Islet precursor cell (in vitro differentiated cells): ENCODE measurements around the gene SCP2.

ENCODE experiments used
- DNase-seq: peaks from one replicate; pipeline ENCODE4 v3.0.0-alpha.2; 2018

SCP2 gene

DNA sequence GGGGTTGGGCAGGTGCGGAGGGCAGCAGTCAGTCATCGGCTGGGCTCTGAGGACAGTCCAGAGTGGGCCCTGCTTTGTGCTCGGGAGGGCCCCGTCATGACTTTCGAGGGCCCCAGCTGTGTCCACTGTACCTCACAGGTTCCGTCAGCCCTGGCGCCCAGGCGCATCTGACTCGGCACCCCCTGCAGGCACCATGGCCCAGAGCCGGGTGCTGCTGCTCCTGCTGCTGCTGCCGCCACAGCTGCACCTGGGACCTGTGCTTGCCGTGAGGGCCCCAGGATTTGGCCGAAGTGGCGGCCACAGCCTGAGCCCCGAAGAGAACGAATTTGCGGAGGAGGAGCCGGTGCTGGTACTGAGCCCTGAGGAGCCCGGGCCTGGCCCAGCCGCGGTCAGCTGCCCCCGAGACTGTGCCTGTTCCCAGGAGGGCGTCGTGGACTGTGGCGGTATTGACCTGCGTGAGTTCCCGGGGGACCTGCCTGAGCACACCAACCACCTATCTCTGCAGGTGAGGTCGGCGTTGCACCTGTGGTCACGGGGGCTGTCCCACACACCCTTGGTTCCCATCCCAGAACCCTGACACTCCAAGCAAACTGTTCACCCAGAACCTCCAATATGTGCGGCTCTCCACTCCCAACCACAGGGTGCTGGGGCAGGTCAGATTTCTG is 142.7 kb downstream of the SCP2 start:
- DNase-seq = peak; percentile 54

DNA sequence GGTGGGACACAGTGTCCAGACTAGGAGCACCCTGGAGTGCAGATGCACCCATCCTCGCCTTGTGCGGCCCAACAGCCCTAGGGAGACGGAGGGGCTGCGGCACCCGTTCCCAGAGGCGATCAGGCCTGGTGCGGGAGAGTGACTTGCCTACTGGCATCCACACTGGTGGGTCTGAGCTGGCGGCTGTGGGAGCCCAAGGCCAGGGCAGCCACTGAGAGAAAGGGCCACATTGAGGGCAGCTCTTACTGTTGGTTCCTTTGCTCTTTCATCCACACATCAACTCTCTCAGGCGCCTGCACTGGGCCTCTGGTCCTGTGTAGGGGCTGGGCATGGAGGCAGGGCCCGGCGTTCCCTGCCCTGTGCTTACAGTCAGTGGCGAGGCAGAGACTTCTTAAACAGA is 143.5 kb downstream of the SCP2 start:
- DNase-seq = peak; percentile 54

DNA sequence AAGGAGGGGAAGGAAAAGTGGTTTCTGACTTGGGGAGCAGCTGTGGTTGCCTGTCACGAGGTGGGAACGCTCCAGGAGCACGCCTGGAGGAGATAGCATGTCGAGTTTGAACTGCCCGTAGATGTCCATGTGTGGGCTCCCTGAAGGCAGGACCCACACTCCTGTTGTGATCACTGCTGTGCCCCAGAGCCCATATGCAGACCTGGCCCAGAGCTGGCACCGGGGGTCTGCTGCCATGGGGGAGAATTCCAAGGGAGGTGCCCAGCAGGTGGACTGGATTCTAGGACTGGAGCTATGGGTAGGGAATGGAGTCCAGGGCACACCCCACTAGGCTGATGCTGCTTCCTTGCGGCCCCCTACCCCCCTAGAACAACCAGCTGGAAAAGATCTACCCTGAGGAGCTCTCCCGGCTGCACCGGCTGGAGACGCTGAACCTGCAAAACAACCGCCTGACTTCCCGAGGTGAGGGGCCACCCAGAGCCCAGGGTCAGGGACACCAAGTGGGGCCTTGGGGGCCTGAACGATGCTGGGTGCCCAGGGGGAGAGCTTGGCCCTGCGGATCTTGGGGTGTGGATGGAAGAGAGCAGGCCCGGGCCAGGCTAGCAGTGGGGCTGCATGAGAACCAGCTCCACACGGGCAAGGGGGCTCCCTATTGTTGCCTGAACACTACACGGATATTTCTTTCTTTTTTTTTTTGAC is 144.2 kb downstream of the SCP2 start:
- DNase-seq = no peak

DNA sequence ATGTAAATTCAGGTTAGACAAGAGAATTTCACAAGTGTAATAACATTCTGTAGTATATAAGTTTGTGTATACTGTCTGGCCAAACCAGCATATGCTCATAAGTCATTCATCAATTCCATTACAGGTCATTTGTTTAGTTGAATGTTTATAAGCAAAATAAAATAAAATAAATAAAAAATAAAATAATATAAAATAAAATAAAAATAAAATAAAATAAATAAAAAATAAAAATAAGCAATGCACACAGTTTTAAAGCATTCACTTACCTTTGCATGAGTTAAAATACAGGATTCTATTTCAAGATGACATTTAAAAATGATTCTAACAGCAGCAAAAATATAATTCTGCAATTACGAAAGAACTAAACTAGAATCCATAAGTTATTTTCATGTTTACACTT is 144.8 kb downstream of the SCP2 start:
- no peak for DNase-seq

DNA sequence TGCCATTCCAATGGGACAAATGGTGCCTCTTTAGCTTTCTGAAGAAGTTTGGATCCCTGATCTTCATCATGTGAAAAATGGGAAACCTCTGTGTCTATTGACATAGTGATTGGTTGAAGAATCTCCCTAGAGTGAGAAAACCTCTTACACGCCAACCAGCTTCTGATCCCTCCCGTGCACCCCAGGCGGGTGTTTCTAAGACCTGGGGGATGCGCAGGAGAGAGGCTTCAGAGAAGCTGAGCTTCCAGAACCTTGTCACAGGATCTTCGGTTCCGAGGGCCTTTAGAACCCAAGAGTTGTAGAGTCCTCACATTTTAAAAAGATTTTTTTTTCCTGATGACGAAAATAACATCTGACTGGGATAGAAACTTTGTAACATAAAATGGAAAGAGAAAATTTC is 146.2 kb downstream of the SCP2 start:
- no peak for DNase-seq

DNA sequence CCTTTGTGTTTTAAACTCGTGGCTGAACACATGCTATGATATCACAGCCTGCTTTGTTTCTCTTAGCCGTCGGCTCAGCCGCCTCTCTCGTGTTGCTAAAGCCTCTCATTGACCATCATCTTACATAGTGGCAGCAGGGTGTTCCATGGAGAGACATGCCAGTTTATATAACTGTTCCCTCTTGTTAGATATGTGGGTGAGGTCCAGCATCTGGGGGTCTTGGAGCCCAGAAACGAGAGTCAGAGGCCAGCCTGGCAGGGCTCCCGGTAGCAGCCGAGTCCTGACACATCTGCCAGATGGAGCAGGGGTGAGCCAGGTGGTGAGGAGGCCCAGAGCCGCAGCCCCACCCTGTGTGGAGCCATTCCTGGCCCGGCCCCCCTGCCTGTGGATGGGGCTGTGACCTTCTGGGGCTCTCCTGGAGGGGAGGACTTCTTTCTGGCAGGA is 146.8 kb downstream of the SCP2 start:
- no peak for DNase-seq

DNA sequence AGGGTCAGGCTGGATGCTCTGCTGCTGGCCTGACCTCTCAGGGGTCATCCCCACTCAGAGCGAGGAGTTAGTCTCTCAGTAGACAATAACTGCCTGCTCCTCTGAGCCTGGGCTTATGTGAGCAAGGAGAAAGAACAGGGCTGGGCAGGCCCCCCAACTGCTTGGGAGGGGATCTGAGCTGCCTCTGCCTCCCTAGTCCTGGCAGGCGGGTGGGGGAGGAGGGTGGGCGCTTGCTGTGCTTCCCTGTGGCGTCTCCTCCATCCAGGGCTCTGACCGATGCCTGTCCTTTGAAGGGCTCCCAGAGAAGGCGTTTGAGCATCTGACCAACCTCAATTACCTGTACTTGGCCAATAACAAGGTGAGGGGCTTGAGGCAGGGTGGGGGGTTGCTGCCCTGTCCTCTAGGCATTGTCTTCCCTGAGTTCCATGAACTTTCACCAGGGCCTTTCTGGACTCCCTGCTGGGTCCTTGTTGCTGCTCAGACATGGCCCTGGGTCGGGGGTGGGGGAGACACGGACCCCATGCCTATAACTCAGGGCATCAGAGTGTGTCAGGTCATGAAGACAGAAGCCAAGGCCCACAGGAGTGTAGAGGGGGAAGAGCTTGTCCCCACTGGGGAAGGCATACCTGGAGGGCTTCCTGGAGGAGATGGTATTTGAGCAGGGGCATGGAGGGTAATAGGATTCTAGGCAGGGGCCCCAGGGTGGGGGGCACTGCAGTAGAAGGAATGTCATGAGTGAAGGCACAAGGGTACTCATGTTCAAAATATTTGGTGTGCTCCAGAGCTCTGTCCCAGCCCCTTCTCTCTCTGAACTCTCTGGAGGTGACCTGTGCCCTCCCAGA is 147.5 kb downstream of the SCP2 start:
- no peak for DNase-seq

DNA sequence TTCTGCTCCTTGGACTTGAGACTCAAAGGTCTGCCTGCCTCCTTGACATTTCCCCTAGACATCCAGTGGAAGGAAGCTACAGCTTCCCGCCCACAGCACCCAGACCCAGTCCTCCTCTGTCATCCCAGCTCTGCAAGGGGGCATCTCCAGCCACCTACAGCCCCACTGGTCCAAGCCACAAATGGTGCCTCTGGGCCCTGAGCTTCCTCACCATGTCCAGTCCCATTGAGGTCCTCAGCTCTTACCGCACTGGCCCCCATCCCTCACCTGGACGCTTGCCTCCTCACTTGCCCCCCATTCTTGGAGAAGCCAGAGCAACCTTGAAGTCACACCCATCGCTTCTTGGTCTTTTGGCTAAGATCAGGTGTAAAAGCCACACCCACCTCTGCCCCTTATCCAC is 148.1 kb downstream of the SCP2 start:
- no peak for DNase-seq

DNA sequence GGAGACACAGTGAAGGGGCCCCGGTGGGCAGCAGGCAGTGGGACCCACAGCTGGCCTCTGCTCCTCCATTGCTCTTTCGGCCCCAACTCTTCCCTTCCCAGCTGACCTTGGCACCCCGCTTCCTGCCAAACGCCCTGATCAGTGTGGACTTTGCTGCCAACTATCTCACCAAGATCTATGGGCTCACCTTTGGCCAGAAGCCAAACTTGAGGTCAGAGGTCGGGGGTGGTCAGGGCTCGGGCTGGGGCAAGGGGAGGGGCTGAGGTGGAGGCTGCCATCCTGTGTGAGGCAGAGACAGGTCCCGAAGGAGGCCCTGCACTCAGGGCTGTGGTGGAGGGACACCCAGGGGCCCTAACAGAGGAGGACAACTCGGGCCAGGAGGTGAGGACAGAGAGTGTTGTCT is 148.7 kb downstream of the SCP2 start:
- DNase-seq = no peak

DNA sequence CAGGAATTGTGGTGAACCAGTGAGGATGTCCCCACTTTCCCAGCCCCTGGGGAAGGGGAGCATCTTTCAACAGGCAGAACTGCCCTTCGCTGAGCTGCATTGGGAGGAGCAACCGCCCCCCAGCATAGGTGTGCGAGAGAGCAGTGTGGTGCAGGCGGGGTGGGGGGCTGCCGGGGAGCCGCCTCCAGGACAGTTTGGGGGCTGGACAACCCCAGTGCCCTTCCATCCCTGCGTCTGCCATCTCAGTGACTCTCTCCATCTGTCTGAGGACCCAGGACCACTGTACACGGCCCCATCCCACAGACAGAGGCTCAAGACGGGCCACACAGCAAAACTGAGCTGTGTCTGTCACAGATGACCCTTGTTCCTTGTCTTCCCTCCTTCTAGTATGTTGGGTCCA is 149.1 kb downstream of the SCP2 start:
- no peak for DNase-seq

DNA sequence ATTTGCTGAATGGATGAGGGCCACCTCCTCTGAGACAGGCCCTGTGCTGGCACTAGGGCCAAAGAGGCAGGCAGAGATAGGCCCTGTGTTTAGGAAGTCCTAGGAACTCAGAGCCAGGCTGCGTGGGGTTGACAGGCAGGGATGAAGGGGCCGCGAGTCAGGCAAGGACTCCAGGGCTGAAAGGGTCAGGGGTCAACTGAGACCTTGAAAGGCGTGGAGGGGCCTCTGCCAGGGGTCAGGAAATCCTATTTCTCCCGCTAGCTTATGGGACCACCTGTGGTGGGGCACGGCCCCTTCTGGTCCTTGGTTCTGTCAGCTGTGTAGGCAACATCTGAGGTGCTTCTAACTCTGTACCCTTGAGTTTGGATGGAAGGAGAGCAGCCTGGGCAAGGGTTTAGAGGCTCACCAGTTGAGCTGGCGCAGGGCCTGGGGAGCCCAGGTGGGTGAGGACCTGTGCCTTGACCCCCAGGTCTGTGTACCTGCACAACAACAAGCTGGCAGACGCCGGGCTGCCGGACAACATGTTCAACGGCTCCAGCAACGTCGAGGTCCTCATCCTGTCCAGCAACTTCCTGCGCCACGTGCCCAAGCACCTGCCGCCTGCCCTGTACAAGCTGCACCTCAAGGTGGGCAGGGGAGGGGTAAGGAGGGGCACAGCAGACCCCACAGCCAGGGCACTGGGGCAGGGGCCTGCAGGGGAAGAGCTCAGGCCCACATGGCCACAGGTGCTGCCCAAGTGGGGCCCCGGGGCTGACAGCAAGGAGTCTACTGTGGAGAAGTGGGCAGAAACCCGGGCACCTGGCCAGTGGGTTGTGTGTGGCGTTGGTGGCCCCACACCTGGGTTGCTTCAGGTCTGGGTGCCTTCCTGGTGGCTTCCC is 149.9 kb downstream of the SCP2 start:
- DNase-seq = no peak

DNA sequence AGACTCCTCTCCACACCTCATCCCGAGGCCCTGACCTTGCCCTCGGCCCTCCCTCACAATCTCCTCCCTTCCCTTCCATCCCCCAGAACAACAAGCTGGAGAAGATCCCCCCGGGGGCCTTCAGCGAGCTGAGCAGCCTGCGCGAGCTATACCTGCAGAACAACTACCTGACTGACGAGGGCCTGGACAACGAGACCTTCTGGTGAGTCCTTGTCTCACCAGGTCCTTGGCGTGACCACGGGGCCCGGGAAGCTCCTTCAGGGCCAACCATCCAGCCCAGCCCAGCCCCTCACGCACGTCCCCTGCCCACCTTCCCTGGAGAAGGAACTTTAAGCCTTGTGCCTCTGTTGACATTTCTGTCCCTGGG is 150.5 kb downstream of the SCP2 start:
- DNase-seq = no peak

DNA sequence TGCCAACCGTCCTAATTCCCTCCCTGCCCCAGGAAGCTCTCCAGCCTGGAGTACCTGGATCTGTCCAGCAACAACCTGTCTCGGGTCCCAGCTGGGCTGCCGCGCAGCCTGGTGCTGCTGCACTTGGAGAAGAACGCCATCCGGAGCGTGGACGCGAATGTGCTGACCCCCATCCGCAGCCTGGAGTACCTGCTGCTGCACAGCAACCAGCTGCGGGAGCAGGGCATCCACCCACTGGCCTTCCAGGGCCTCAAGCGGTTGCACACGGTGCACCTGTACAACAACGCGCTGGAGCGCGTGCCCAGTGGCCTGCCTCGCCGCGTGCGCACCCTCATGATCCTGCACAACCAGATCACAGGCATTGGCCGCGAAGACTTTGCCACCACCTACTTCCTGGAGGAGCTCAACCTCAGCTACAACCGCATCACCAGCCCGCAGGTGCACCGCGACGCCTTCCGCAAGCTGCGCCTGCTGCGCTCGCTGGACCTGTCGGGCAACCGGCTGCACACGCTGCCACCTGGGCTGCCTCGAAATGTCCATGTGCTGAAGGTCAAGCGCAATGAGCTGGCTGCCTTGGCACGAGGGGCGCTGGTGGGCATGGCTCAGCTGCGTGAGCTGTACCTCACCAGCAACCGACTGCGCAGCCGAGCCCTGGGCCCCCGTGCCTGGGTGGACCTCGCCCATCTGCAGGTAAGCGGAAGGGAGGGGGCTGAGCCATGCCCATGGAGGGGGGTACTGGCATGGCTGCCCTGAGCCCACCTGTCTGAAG is 151.4 kb downstream of the SCP2 start:
- DNase-seq = no peak

DNA sequence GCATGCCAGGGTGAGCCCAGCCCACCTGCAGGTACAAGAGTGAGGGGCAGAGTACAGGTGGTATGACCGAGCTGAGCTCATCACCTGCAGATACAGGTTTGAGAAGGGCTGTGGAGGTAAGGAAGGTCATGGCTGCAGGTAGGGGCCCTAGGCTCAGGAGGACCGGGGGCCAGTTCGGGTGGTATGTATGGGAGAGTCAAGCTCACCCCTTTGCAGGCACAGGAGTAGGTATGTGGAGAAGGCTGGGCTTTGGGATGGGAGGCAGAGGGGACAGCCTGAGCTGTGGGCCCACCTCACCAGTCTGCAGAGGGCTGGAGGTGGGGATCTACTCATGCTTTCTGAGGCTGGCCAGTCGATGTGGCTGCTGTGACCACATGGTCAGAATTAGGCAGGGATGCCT is 152.2 kb downstream of the SCP2 start:
- no peak for DNase-seq

DNA sequence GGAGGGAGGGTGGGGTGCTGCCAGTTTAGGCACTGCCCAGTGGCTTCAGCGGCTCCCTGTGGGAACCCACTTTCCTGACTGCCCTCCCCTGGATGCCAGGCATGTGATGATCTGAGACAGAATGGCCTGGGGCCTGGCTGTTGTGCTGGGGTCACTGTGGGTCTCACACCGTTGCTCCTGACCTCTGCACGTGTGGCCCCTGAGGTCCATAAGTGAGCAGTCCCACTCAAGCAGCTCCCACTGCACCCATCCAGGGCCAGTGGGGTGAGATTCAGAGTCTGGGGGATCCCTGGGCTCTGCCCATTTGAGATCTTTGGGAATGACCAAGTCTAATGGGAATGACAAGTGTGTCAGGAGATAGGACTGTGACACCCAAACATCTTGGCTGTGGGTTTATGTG is 153.0 kb downstream of the SCP2 start:
- DNase-seq = no peak

DNA sequence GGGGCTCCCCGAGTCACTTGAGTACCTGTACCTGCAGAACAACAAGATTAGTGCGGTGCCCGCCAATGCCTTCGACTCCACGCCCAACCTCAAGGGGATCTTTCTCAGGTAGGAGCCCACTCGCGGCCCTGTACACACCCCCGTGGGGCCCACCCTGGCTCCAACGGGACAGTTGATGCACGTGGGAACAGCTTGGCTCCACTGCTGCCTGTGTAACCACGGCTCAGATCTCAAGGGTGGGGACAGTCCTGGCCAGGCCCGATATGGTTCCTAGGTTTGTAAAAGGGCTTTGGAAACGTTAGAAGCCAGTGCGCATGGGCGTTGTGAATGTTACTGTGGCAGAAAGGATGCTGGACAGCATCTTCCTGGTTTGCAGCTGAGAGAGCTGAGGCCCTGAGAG is 153.7 kb downstream of the SCP2 start:
- DNase-seq = no peak

DNA sequence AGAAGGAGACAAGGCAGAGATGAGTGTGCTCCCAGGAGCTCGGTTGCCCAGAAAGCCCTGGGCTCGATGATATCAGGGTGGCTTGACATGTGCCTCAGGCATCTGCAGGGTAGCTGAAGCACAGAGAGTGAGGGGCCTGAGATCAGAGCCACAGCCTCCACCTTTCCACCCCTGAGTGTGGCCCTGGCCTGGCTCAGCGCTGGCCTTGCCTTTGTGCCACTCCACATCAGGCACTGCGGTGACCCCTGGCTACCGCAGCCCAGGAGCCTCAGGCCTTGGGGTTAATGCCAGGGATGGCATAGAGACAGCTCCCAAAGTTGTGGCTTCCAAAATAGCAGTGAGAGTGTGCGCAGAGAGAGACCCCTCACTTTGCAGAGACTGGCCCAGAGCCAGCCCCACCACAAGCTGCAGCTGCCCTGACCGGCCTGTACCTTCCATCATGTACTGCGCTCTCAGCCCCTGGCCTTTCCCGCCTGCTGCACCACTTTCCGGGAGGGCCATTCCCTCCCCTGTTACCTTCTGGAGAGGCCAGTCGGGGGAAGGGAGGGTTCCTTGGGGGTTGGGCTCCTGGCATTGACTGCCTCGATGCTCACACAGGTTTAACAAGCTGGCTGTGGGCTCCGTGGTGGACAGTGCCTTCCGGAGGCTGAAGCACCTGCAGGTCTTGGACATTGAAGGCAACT is 154.4 kb downstream of the SCP2 start:
- no peak for DNase-seq

DNA sequence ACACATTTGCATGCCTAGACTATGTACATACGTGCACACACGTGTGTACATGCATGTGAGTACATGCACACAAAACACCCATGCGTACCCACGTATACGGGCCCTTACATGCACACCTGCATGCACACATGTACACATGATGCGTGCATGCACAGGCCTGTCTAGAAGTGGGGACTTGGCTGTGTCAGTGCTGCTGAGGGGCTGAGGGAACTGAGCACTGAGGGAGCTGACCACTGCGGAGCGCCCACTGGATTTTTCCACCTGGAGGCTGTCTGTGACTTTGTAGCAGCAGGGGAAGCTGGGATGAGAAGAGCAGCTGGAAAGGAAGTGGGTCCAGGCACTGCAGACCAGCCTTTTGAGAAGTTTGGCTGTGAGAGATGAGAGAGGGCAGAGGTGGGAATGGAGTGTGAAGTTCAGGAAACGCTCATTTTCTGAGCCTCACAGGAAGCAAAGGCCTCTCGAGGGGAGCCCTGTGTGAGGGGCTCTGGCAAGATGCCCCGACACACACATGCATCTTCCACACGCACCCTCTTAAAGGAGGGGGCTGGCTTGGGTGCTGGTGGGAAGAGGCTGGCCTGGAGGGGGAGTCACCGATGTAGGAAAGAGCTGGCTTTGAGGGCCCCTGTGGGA is 155.9 kb downstream of the SCP2 start:
- no peak for DNase-seq

DNA sequence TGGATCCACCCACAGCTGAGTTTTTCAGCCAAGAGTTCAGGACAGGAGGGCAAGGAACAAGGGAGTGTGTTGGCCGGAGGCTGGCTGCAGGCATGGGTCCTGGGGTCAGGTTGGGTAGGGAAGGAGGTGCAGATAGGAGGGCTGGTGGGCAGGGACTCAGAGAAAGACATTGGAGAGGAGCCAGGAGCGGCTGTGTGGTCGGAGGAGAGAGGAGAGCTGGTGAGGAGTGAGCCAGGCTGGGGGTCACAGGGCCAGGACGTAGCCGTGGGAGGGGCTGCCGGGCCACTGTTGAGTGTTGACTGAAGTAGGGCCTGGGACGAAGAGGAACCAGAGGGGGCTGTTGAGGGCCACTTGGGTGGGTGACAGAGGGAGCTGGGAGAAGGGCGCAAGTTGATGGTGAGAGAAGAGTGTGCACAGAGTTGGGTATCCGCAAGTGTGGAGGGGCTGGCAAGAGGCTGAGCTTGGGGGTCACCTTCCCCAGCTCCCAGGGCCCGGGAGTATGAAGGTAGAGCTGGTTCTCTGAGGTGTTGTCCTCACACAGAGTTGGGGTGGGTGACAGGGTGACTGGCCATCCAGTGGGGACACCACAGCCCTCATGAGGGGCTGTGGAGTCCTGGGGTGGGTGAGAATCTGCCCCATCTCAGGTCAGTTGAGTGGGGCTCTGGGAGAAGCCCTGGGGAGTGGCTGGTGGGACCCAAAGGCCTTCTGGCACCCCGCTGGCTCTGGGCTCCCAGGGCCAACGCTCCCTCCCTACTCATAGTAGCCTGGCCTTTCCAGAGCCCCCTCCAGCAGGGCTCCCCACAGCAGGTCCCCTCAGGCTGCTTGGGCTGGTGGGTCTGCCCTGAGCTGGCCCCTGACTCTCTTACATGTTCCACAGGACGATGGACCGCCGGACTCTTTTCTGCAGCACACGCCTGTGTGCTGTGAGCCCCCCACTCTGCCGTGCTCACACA is 156.8 kb downstream of the SCP2 start:
- no peak for DNase-seq

DNA sequence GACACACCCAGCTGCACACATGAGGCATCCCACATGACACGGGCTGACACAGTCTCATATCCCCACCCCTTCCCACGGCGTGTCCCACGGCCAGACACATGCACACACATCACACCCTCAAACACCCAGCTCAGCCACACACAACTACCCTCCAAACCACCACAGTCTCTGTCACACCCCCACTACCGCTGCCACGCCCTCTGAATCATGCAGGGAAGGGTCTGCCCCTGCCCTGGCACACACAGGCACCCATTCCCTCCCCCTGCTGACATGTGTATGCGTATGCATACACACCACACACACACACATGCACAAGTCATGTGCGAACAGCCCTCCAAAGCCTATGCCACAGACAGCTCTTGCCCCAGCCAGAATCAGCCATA is 157.5 kb downstream of the SCP2 start:
- DNase-seq = no peak
